GM18505 (cell line): ENCODE data around the gene MKLN1.

ENCODE experiments used
- ATAC-seq: cut with Tn5 transposase; IDR thresholded peaks from one replicate; pipeline ENCODE4 v1.9.1; 2021; ENCODE audit not compliant: unreplicated experiment
- POLR2A ChIP-seq: IDR thresholded peaks from 4 replicates; pipeline ENCODE4 v1.6.1; 2011; ENCODE audit warnings: borderline replicate concordance; ENCODE audit not compliant: insufficient read depth, insufficient read length; ENCODE audit errors: extremely low read depth

MKLN1 gene

DNA sequence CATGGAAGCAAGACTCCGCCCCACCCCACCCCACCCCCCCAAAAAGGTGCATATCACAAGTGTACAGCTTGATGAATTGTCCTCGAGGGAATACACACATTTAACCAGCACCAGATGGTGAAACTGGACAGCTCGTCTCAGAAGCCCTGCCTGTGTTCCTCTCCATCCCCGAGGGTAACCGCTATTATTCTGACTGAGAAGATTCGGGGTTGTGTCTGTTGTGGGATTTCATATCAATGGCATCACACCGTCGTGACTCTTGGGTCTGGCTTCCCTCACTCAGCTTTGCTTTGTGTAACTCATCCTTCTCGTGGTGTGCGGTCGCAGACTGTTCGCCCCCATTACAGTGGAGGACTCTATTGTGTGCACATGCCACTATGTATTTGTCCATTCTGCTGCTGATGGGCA, 209.9 kb downstream of the MKLN1 start:
- no peak for TF ChIP-seq POLR2A
- ATAC-seq = no peak

DNA sequence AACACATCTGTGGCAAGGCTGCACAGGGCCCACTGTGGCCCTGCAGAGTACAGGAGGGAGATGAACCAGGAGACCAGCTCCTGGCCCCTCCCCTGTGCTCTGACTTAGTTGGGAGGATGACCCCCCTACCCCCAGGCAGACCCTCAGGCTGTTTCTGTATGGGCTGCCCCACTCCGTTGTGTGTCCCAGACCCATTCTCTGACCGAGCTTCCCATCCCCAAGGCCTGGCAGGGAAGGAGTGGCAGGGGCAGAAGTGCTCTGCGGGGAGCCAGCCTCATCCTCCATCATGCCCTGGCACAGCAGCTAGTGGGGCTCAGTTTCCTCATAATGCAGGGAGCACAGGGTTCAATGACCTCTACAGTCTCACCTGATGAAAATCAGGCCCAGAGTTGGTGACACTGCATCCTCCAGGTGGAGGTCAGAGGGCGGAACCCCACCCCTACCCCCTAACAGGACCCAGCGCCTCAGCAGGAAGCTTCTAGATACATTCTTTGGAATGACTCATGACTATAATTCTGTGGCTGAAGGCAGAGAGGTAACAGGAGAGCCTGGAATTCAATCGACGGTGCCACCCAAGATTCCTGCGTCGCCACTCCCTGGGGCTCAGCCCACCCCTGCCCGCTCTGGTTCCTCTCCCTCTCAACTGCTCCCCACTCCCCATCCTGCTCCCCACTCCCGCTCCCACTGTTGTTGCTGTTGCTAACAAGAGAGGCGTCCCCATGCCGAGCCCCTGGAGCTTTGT, 210.6 kb downstream of the MKLN1 start:
- TF ChIP-seq POLR2A = no peak
- ATAC-seq = no peak

DNA sequence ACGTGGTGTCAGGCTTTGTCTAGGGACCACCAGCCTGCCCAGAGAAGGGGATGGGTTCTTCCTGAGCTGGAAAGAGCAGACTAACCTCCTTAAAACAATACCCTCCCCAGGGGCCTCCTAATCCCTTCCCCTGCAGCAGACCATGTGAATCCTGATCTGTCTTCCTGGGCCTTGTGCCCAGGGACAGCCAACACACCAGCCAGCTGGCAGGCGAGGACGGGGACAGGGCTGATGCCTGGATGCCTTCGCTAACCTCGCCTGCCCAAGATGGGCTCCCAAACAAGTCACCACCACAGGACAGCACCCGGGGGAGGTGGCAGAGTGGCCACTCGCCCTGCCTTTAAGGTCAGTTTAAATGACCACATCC, 211.1 kb downstream of the MKLN1 start:
- ATAC-seq = no peak
- TF ChIP-seq POLR2A = no peak

DNA sequence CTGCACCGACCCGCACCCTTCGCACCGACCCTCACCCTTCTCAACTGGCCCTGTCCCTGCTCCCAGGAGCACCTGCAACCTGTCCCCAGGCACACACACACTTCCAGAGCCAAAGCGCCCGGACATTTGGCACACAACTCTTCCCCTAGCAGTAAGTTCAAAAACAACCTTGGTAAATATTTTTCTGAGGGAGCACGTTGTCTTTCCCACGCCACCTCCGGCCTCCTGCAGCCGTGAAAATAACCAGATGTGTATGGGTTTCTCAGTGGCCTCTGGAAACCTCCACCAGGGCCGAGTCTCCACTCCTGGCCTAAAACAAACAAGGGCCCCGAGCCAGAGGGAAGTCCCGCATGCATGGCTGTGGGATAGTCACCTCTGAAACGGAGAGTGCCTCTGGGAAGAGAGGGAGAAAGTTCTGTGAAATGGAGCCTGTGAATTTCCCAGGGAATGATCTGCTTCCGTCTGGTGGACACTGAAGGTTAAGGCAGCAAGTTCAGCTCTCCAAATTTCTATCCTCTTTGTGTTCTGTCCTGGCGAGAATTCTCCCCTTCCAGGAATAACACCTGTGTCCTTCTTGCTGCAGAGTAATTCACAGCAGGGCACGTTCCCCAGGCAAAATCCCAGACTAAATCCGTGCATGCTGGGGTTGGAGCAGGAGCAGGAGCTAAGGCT, 213.0 kb downstream of the MKLN1 start:
- ATAC-seq = no peak
- TF ChIP-seq POLR2A = no peak

DNA sequence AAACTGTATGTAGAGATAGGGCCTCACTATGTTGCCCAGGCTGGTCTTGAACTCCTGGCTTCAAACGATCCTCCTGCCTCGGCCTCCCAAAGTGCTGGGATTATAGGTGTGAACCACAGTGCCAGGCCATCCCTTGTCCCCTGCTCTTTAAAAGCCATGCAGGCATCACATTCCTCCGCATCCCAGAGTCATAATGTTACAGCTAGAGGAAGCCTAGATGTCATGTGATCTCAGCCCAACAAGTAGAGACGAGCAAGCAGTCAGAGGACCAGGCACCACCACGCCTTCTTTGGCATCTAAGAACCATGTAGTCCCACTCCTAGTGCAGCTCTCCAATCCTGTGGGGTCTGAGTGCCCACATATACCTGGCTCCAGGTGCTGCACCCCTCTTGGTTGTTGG, 215.6 kb downstream of the MKLN1 start:
- ATAC-seq = no peak
- TF ChIP-seq POLR2A = no peak

DNA sequence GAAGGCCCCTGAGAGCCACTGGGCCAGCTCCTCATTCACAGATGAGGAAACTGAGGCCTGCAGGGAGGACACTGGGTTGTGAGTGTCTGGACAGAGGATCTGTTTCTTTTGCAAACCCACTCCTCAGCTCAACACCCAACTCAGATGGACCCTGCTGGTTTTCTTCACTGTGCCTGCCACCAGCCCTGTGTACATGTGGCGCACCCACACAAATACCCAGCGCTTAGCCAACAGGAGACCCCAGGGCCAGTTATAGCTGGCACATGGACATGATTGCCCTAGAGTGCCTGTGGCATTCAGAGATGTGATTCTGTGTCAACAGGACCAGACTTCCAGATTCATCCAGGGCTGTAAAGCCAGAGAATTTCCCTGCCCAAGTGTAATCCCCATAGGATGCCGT, 216.3 kb downstream of the MKLN1 start:
- ATAC-seq = no peak
- no peak for TF ChIP-seq POLR2A

DNA sequence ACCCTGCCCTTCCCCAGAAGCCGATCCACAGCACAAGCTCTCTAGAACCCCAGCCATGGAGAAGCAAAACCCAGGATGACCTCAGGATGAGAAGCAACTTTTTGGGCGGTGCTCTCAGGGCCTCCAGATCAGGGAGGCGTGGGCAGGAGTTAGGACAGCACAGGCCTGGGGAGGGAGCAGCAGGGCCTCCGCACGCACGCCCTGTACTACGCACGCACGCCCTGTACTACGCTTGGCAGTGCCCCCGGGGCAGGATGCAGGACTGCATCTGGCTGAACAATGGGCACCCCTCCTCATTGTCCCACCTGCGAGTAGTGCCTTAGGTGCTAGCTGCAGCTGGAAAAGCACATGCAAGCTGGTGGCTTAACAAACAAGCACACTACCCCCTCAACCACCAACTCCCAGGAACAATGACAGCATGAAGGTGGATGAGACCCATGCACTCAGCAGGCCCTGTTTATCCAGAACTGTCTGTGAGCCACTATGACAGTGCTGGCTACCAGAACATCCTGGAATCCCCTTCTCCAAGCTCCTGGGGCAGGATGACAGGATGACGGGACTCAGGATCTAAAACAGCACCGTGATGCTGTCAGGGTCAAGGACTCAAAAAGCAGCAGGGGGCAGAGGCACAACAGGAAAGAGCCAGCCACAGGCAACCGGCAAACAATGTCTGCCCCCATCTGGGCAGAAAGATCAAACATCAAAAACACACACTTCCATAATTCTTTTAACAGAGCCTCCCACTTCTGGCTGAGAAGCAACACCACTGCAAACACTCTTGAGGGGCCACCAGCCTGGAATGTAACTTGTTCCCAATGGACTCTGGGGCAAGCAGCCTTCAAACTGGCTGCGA, 217.0 kb downstream of the MKLN1 start:
- no peak for TF ChIP-seq POLR2A
- no peak for ATAC-seq

DNA sequence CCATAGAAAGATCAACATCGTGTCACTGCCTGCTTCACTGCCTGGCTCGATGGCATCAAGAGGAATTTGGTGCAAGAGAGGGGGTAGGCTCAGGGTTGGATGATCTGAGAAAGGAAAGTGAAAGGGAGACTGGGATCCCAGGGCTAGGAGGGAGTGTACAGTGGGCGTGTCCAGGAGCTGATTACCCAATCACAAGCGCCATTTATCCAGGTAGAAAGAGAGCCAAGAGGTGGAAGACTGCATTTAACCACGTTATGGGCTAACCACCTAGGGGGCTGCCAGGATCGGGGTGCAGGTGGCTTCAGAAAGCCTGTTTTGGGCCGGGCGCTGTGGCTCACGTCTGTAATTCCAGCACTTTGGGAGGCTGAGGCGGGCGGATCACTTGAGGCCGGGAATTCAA, 218.4 kb downstream of the MKLN1 start:
- ATAC-seq = no peak
- no peak for TF ChIP-seq POLR2A
